GF-D8 (cell line): ENCODE results near the gene TOM1L2.
"Not testable (repeated sequence)": the region's sequence is repeated elsewhere in the genome, so short reads cannot be mapped to it uniquely, and the experiment has no call there.

ENCODE experiments used
- DNase-seq: peaks from one replicate; lab custom pipeline; 2025; lab: John Stamatoyannopoulos, UW

TOM1L2 gene

GRCh38 chr17:17816831-17817551 is 155.2 kb downstream of the TOM1L2 start:
- no peak for DNase-seq

GRCh38 chr17:17816240-17816814 is 155.9 kb downstream of the TOM1L2 start:
- DNase-seq, result no peak

GRCh38 chr17:17815436-17816200 is 156.6 kb downstream of the TOM1L2 start:
- no peak for DNase-seq

GRCh38 chr17:17815062-17815406 is 157.2 kb downstream of the TOM1L2 start:
- no peak for DNase-seq

GRCh38 chr17:17814162-17815061 is 157.8 kb downstream of the TOM1L2 start:
- DNase-seq, result no peak

- no peak for DNase-seq
Observed at GRCh38 chr17:17813725-17814095, 158.5 kb downstream of the TOM1L2 start.

- no peak for DNase-seq
Observed at GRCh38 chr17:17813055-17813724, 159.0 kb downstream of the TOM1L2 start.

- no peak for DNase-seq
Observed at GRCh38 chr17:17812211-17813054, 159.8 kb downstream of the TOM1L2 start.

GRCh38 chr17:17811381-17812210 is 160.6 kb downstream of the TOM1L2 start:
- no peak for DNase-seq

GRCh38 chr17:17810895-17811248 is 161.3 kb downstream of the TOM1L2 start:
- DNase-seq, result no peak

- no peak for DNase-seq
Observed at GRCh38 chr17:17810084-17810894, 161.9 kb downstream of the TOM1L2 start.

- DNase-seq, result no peak
Observed at GRCh38 chr17:17809531-17810083, 162.6 kb downstream of the TOM1L2 start.

- DNase-seq, result no peak
Observed at GRCh38 chr17:17808706-17809432, 163.3 kb downstream of the TOM1L2 start.

GRCh38 chr17:17808200-17808599 is 164.0 kb downstream of the TOM1L2 start:
- not testable (repeated sequence) for DNase-seq

- no peak for DNase-seq
Observed at GRCh38 chr17:17807440-17807839, 164.8 kb downstream of the TOM1L2 start.

- no peak for DNase-seq
Observed at GRCh38 chr17:17806611-17807274, 165.5 kb downstream of the TOM1L2 start.

GRCh38 chr17:17806035-17806434 is 166.2 kb downstream of the TOM1L2 start:
- DNase-seq, result no peak
